ENCODE data around the gene TSN. TPM values are rescaled to one million over a fixed set of nuclear protein-coding genes. Genes with fewer than 3 reads are reported as not detected.

The TSN gene
- total RNA-seq, 1 donor from 2014 or later = 115 TPM

DNA sequence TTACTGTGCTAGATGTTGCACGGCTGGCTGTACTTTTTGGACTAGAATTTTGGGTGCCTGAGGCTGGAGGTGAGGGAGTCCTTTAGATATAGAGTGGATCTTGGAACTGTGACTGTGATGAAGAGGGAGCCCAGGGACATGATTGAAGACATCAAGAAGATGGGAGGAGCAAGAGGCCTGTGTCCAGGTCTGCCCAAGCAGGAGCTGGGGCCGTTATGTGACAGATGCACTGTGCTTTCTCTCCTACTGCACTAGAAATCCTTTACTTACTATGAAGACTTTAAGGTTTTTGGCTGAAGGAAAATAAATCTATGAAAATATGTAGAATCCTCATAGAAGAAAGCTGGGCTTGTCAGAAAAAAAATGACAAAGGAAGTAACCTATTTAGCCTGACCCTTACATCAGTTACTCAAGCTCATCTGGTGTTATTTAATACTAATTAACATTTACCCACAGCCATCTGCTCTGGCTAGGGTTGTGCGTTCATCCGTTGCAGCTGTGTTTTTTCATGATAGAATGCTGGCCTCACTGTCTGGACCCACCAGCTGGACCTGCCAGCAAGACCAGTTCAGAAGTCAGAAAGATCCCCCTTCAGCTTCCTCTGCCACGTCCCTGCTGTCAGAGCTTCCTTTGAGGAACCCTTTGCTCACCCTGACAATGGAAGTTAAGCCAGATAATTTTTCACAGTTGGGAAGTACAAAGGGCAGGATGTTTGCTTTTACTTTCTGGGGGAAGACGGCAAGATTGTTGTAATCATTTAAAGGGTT lies 16.7 kb downstream of the TSN start:
- Mint-ChIP-seq H3K9me3 (no peaks in the 10 kb centered on the region), H3K27me3 (ENCODE audit: low read depth) (no peaks in the 10 kb centered on the region), H3K4me3 (no peak overlapping the region), H3K36me3 (ENCODE audit: low read depth) (peaks cover 5% of the 10 kb centered on the region), H3K27ac (ENCODE audit: unreplicated experiment) (peak overlapping the region; percentile 85), H3K4me1 (peaks cover 24% of the 10 kb centered on the region)
- TF ChIP-seq, protein P1, sequence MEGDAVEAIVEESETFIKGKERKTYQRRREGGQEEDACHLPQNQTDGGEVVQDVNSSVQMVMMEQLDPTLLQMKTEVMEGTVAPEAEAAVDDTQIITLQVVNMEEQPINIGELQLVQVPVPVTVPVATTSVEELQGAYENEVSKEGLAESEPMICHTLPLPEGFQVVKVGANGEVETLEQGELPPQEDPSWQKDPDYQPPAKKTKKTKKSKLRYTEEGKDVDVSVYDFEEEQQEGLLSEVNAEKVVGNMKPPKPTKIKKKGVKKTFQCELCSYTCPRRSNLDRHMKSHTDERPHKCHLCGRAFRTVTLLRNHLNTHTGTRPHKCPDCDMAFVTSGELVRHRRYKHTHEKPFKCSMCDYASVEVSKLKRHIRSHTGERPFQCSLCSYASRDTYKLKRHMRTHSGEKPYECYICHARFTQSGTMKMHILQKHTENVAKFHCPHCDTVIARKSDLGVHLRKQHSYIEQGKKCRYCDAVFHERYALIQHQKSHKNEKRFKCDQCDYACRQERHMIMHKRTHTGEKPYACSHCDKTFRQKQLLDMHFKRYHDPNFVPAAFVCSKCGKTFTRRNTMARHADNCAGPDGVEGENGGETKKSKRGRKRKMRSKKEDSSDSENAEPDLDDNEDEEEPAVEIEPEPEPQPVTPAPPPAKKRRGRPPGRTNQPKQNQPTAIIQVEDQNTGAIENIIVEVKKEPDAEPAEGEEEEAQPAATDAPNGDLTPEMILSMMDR (conservative IDR thresholded peaks at IDR 0.05) = no peak
- no peak for DNase-seq (ENCODE audit: low read depth, low spot score)

DNA sequence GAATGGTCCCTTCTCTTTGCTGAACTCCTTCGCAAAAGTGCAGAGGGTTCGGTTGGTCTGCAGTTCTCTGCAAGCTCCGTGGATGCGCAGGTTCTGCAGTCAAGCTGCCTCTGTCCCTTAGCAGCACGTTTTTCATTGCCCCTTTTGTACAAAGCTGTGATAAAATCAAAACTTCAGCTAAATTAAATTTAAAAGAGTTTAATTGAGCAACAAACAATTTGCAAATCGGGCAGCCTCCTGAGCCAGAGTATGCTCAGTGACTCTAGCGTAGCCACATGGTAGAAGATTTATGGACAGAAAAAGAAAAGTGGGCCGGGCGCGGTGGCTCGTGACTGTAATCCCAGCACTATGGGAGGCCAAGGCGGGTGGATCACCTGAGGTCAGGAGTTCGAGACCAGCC lies 18.8 kb downstream of the TSN start:
- Mint-ChIP-seq H3K4me3 (no peak overlapping the region), H3K27me3 (ENCODE audit: low read depth) (no peaks in the 10 kb centered on the region), H3K4me1 (peaks cover 24% of the 10 kb centered on the region), H3K27ac (ENCODE audit: unreplicated experiment) (no peak overlapping the region), H3K36me3 (ENCODE audit: low read depth) (no peaks in the 10 kb centered on the region), H3K9me3 (no peaks in the 10 kb centered on the region)
- DNase-seq (ENCODE audit: low read depth, low spot score) = no peak
- TF ChIP-seq, protein P1 (conservative IDR thresholded peaks at IDR 0.05) = no peak

DNA sequence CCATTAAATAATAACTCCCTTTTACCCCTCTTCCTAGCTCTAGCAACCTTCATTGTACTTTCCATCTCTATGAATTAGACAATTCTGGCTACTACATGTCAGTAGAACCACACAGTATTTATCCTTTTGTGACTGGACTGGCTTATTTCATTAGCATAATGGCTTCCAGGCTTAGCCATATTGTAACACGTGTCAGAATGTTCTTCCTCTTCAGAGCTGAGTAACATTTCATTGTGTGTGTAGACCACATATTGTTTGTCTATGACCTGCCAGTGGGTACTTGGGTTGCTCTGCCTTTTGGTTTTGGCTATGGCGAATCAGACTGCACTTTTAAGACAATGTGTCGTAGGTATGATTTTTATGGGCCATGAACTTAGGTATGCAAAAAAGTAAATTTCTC lies 20.9 kb downstream of the TSN start:
- Mint-ChIP-seq H3K27ac (ENCODE audit: unreplicated experiment) (no peak overlapping the region), H3K4me3 (no peak overlapping the region), H3K9me3 (no peaks in the 10 kb centered on the region)

DNA sequence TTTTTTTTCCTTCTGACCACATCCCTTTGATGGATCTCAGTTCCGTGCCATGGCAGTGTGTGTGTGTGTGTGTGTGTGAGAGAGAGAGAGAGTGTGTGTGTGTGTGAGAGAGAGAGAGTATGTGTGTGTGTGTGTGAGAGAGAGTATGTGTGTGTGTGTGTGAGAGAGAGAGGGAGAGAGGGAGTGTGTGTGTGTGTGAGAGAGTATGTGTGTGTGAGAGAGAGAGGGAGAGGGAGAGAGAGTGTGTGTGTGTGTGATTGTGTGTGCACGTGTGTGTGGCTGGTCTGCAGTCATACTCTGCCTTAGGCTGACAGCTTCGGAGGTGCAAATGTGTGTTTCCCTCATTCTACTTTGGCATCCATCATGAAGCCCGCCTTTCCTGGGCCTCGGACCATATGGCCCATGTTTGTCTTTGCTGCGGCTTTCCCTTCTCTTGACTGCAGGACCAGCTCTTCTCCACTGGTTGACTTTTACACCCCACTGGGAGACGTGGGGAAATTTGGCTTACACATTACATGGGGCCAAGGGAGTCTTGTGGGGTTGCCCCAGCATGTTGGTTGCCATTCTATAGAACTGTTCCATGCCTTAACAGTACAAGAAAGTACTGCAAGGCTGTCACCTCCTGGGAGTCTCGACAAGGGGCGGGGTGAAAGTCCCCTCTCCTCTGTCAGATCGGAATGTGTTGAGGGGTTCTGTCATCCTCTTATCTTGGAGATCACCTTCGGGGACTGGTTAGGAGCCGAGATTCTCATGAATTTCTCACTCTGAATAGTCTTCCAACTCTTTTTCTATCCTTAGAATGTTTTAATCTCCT lies 21.6 kb downstream of the TSN start:
- DNase-seq (ENCODE audit: low read depth, low spot score) = no peak
- no peaks in the 10 kb centered on the region for H3K9me3 Mint-ChIP-seq
- H3K4me3 Mint-ChIP-seq = no peak overlapping the region
- TF ChIP-seq, protein P1 (conservative IDR thresholded peaks at IDR 0.05) = no peak
- no peaks in the 10 kb centered on the region for H3K36me3 Mint-ChIP-seq (ENCODE audit: low read depth)
- peak overlapping the region; percentile 19 for H3K27ac Mint-ChIP-seq (ENCODE audit: unreplicated experiment)
- peaks cover 13% of the 10 kb centered on the region for H3K4me1 Mint-ChIP-seq
- no peaks in the 10 kb centered on the region for H3K27me3 Mint-ChIP-seq (ENCODE audit: low read depth)

More for the DNA sequence above, 20.9 kb downstream of the TSN start:
- TF ChIP-seq, protein P1 (conservative IDR thresholded peaks at IDR 0.05) = no peak
- no peaks in the 10 kb centered on the region for H3K36me3 Mint-ChIP-seq (ENCODE audit: low read depth)
- peaks cover 20% of the 10 kb centered on the region for H3K4me1 Mint-ChIP-seq
- H3K27me3 Mint-ChIP-seq (ENCODE audit: low read depth) = no peaks in the 10 kb centered on the region
- no peak for DNase-seq (ENCODE audit: low read depth, low spot score)

DNA sequence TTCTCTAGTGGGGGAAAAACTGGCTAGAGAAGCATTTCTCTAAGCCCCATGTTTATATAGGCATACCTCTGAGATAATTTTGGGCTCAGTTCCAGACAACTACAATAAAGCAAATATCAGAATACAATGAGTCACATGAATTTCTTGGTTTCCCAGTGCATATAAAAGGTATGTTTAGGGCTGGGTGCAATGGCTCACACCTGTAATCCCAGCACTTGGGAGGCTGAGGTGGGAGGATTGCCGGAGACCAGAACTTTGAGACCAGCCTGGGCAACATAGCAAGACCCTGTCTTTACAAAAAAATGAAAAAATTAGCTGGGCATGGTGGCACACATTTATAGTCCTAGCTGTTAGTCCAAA lies 22.2 kb downstream of the TSN start:
- no peaks in the 10 kb centered on the region for H3K36me3 Mint-ChIP-seq (ENCODE audit: low read depth)
- TF ChIP-seq, protein P1 (conservative IDR thresholded peaks at IDR 0.05) = no peak
- no peak overlapping the region for H3K4me3 Mint-ChIP-seq
- no peaks in the 10 kb centered on the region for H3K9me3 Mint-ChIP-seq
- no peak for DNase-seq (ENCODE audit: low read depth, low spot score)
- no peak overlapping the region for H3K27ac Mint-ChIP-seq (ENCODE audit: unreplicated experiment)
- H3K4me1 Mint-ChIP-seq = peaks cover 8% of the 10 kb centered on the region
- no peaks in the 10 kb centered on the region for H3K27me3 Mint-ChIP-seq (ENCODE audit: low read depth)

All from neural crest cell (in vitro differentiated cells).